Stimulated activated CD8-positive, alpha-beta memory T cell treated with anti-CD3 and anti-CD28 coated beads, Interleukin-2, amount 100 ng/mL, for 48 hours (primary cell): Measurements from ENCODE around the gene MICAL3.

Source experiments
- DNase-seq, 2 donors: peaks; one replicate each; pipeline ENCODE4 v3.0.0-alpha.2; 2020; ENCODE audit warnings: low read depth in 2 of 2

Gene MICAL3

GRCh38 chr22:17846326-17846992 is 177.9 kb downstream of the MICAL3 start:
- no peak for DNase-seq

- DNase-seq = no peak
These were observed 178.6 kb downstream of the MICAL3 start for GRCh38 chr22:17845790-17846189.

GRCh38 chr22:17845327-17845726 is 179.0 kb downstream of the MICAL3 start:
- DNase-seq = no peak

GRCh38 chr22:17844150-17844549 is 180.2 kb downstream of the MICAL3 start:
- DNase-seq = no peak

- peak; percentile 9 for DNase-seq
These were observed 182.0 kb downstream of the MICAL3 start for GRCh38 chr22:17842386-17842785.

GRCh38 chr22:17841836-17842235 is 182.5 kb downstream of the MICAL3 start:
- DNase-seq = no peak

- DNase-seq = no peak
These were observed 186.0 kb downstream of the MICAL3 start for GRCh38 chr22:17838180-17838865.

- no peak for DNase-seq
These were observed 187.2 kb downstream of the MICAL3 start for GRCh38 chr22:17836992-17837742.

- DNase-seq = no peak
These were observed 189.1 kb downstream of the MICAL3 start for GRCh38 chr22:17835256-17835655.

- DNase-seq = no peak
These were observed 190.9 kb downstream of the MICAL3 start for GRCh38 chr22:17833489-17833888.

- DNase-seq = no peak
These were observed 191.7 kb downstream of the MICAL3 start for GRCh38 chr22:17832665-17833064.

GRCh38 chr22:17831501-17832251 is 192.7 kb downstream of the MICAL3 start:
- no peak for DNase-seq

- peak; percentile 67 to 72 for DNase-seq
These were observed 194.1 kb downstream of the MICAL3 start for GRCh38 chr22:17830043-17830961.

GRCh38 chr22:17829695-17830042 is 194.7 kb downstream of the MICAL3 start:
- DNase-seq = no peak

- no peak for DNase-seq
These were observed 195.8 kb downstream of the MICAL3 start for GRCh38 chr22:17828502-17829080.

- DNase-seq = no peak
These were observed 196.9 kb downstream of the MICAL3 start for GRCh38 chr22:17827466-17827865.

GRCh38 chr22:17825876-17826550 is 198.3 kb downstream of the MICAL3 start:
- DNase-seq = no peak

- DNase-seq = no peak
These were observed 199.9 kb downstream of the MICAL3 start for GRCh38 chr22:17824457-17824856.

- no peak for DNase-seq
These were observed 200.4 kb downstream of the MICAL3 start for GRCh38 chr22:17823964-17824363.

- DNase-seq = no peak
These were observed 201.1 kb downstream of the MICAL3 start for GRCh38 chr22:17823226-17823625.
